Ascending aorta (tissue), 2 donors: ENCODE results near the gene IGLL1. TPM values are rescaled to one million over a fixed set of nuclear protein-coding genes. Genes with fewer than 3 reads are reported as not detected.

Source experiments
- DNase-seq, 2 donors: peaks; one replicate each; pipeline ENCODE4 v3.0.0-alpha.2; 2019; ENCODE audit warnings: low spot score in 2 of 2
- H3K27ac ChIP-seq, 2 donors: fragments of 200-600 bp; sonication (generic); one replicate each; pipeline ENCODE4 v1.5.1; 2016 to 2017; ENCODE audit warnings: mild to moderate bottlenecking in 1 of 2
- H3K27me3 ChIP-seq: fragments of 200-600 bp; sonication (generic); one replicate; pipeline ENCODE4 v1.5.1; 2017
- H3K36me3 ChIP-seq, 2 donors: fragments of 200-600 bp; sonication (generic); one replicate each; pipeline ENCODE4 v1.5.1; 2016
- H3K4me1 ChIP-seq, 2 donors: fragments of 200-600 bp; sonication (generic); one replicate each; pipeline ENCODE4 v1.5.1; 2016 to 2017; ENCODE audit warnings: mild to moderate bottlenecking in 1 of 2
- H3K4me3 ChIP-seq, 2 donors: fragments of 200-600 bp; sonication (generic); one replicate each; pipeline ENCODE4 v1.5.1; 2016 to 2017; ENCODE audit warnings: mild to moderate bottlenecking in 1 of 2
- H3K9me3 ChIP-seq, 2 donors: fragments of 200-600 bp; sonication (generic); one replicate each; pipeline ENCODE4 v1.5.1; 2016
- CTCF ChIP-seq, 3 experiments: fragments of 200-600 bp in 2 of 3; fragments of 450-650 bp in 1 of 3; sonication (generic) in 2 of 3; IDR thresholded peaks; one replicate each; pipeline ENCODE4 v1.5.1; 2016 to 2019; ENCODE audit warnings: antibody characterized with exemption in 3 of 3, mild to moderate bottlenecking in 1 of 3, moderate library complexity in 1 of 3
- intact Hi-C: fragments of 100-400 bp; cut with DNase I; formaldehyde crosslinking; loops from one replicate; pipeline ENCODE4 v1.15.1; 2023
- total RNA-seq: library from RNA; depleted of rRNA; stranded (reverse); fragments of >200 nt; gene quantifications from one replicate; pipeline ENCODE4 v1.1.0, GENCODE V29; 2016

The IGLL1 gene
- total RNA-seq, 1 donor from 2014 or later, result not detected

- DNase-seq, result no peak
- Histone ChIP-seq H3K36me3 (no peaks in the 10 kb centered on the region), H3K27ac (no peak overlapping the region), H3K4me1 (no peaks in the 10 kb centered on the region), H3K9me3 (no peaks in the 10 kb centered on the region), H3K27me3 (no peaks in the 10 kb centered on the region), H3K4me3 (no peak overlapping the region)
- intact Hi-C loops, result no loop called here
- no peak for TF ChIP-seq CTCF (IDR thresholded peaks at IDR 0.05)
These were observed 25.0 kb downstream of the IGLL1 start for GRCh38 chr22:23555118-23555517.

- no peak for DNase-seq
- H3K27me3 ChIP-seq, result no peaks in the 10 kb centered on the region
These were observed 25.9 kb downstream of the IGLL1 start for GRCh38 chr22:23553924-23554870.

GRCh38 chr22:23553438-23553837 is 26.7 kb downstream of the IGLL1 start:
- no peaks in the 10 kb centered on the region for H3K9me3 ChIP-seq
- H3K27me3 ChIP-seq, result no peaks in the 10 kb centered on the region
- no peaks in the 10 kb centered on the region for H3K4me1 ChIP-seq
- intact Hi-C loops, result no loop called here
- no peak overlapping the region for H3K27ac ChIP-seq
- no peak overlapping the region for H3K4me3 ChIP-seq
- DNase-seq, result no peak
- H3K36me3 ChIP-seq, result no peaks in the 10 kb centered on the region
- TF ChIP-seq CTCF (IDR thresholded peaks at IDR 0.05), result no peak

More at GRCh38 chr22:23553924-23554870, 25.9 kb downstream of the IGLL1 start:
- H3K36me3 ChIP-seq, result no peaks in the 10 kb centered on the region
- H3K9me3 ChIP-seq, result no peaks in the 10 kb centered on the region
- intact Hi-C loops, result no loop called here
- H3K4me3 ChIP-seq, result no peak overlapping the region
- no peaks in the 10 kb centered on the region for H3K4me1 ChIP-seq
- no peak overlapping the region for H3K27ac ChIP-seq
- TF ChIP-seq CTCF (IDR thresholded peaks at IDR 0.05), result no peak

GRCh38 chr22:23552573-23552972 is 27.5 kb downstream of the IGLL1 start:
- Histone ChIP-seq H3K9me3 (peaks cover 0 to 6% of the 10 kb centered on the region in 2 donors), H3K27me3 (no peaks in the 10 kb centered on the region), H3K27ac (no peak overlapping the region), H3K4me1 (no peaks in the 10 kb centered on the region), H3K36me3 (no peaks in the 10 kb centered on the region), H3K4me3 (no peak overlapping the region)
- no peak for DNase-seq
- intact Hi-C loops, result no loop called here
- no peak for TF ChIP-seq CTCF (IDR thresholded peaks at IDR 0.05)

- no peak for TF ChIP-seq CTCF (IDR thresholded peaks at IDR 0.05)
- Histone ChIP-seq H3K27me3 (no peaks in the 10 kb centered on the region), H3K9me3 (peaks cover 0 to 7% of the 10 kb centered on the region in 2 donors), H3K4me3 (no peak overlapping the region), H3K27ac (no peak overlapping the region), H3K36me3 (no peaks in the 10 kb centered on the region), H3K4me1 (no peaks in the 10 kb centered on the region)
- intact Hi-C loops, result no loop called here
- DNase-seq, result no peak
These were observed 28.7 kb downstream of the IGLL1 start for GRCh38 chr22:23551385-23551784.
